NCI-H460 (cell line): ENCODE data around the gene NHERF2. TPM values are rescaled to one million over a fixed set of nuclear protein-coding genes. Genes with fewer than 3 reads are reported as not detected.

Experiments used
- DNase-seq: peaks from one replicate; pipeline ENCODE4 v3.0.0-alpha.2; 2016; ENCODE audit warnings: low read depth; ENCODE audit errors: extremely low read depth
- total RNA-seq: library from RNA; depleted of rRNA; stranded (reverse); fragments of >200 nt; shearing (Covaris generic); gene quantifications from 2 replicates; pipeline ENCODE4 v1.2.3, GENCODE V29; 2014

The NHERF2 gene
- total RNA-seq, 1 experiment from 2014 or later: 11.1 TPM

GRCh38 chr16:2078096-2078495 is 51.4 kb downstream of the NHERF2 start:
- DNase-seq: no peak

GRCh38 chr16:2078691-2079090 is 52.0 kb downstream of the NHERF2 start:
- no peak for DNase-seq

- no peak for DNase-seq
These were observed 52.7 kb downstream of the NHERF2 start for GRCh38 chr16:2079311-2079800.

GRCh38 chr16:2079991-2080390 is 53.3 kb downstream of the NHERF2 start:
- DNase-seq: no peak

GRCh38 chr16:2081201-2082084 is 54.7 kb downstream of the NHERF2 start:
- no peak for DNase-seq

- no peak for DNase-seq
These were observed 55.7 kb downstream of the NHERF2 start for GRCh38 chr16:2082171-2082982.

- DNase-seq: no peak
These were observed 56.3 kb downstream of the NHERF2 start for GRCh38 chr16:2082983-2083364.

- DNase-seq: no peak
These were observed 56.7 kb downstream of the NHERF2 start for GRCh38 chr16:2083409-2083808.

GRCh38 chr16:2083876-2084780 is 57.4 kb downstream of the NHERF2 start:
- no peak for DNase-seq

- DNase-seq: no peak
These were observed 58.4 kb downstream of the NHERF2 start for GRCh38 chr16:2084895-2085625.

GRCh38 chr16:2085669-2086068 is 59.0 kb downstream of the NHERF2 start:
- peak; percentile 26 for DNase-seq

- DNase-seq: no peak
These were observed 59.5 kb downstream of the NHERF2 start for GRCh38 chr16:2086106-2086742.

- no peak for DNase-seq
These were observed 60.4 kb downstream of the NHERF2 start for GRCh38 chr16:2086812-2087747.

GRCh38 chr16:2087748-2088631 is 61.3 kb downstream of the NHERF2 start:
- DNase-seq: no peak
